ENCODE measurements around the gene STMN3.

- no peak for TF ChIP-seq POLR2A (IDR thresholded peaks at IDR 0.05)
- TF ChIP-seq, protein P1, sequence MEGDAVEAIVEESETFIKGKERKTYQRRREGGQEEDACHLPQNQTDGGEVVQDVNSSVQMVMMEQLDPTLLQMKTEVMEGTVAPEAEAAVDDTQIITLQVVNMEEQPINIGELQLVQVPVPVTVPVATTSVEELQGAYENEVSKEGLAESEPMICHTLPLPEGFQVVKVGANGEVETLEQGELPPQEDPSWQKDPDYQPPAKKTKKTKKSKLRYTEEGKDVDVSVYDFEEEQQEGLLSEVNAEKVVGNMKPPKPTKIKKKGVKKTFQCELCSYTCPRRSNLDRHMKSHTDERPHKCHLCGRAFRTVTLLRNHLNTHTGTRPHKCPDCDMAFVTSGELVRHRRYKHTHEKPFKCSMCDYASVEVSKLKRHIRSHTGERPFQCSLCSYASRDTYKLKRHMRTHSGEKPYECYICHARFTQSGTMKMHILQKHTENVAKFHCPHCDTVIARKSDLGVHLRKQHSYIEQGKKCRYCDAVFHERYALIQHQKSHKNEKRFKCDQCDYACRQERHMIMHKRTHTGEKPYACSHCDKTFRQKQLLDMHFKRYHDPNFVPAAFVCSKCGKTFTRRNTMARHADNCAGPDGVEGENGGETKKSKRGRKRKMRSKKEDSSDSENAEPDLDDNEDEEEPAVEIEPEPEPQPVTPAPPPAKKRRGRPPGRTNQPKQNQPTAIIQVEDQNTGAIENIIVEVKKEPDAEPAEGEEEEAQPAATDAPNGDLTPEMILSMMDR (IDR thresholded peaks at IDR 0.05), result no peak
Observed at GRCh38 chr20:63624486-63624885, 28.7 kb downstream of the STMN3 start.

Data from thyroid gland (tissue), 4 donors.